Mononuclear cell (primary cell): ENCODE measurements around the gene TMEM44. TPM values are rescaled to one million over a fixed set of nuclear protein-coding genes. Genes with fewer than 3 reads are reported as not detected.

Experiments used
- H3K27me3 ChIP-seq: 2 replicates; pipeline ENCODE4 v1.6.0; 2011; ENCODE audit warnings: low read length, control low read depth; ENCODE audit not compliant: insufficient read depth
- H3K4me1 ChIP-seq: 2 replicates; pipeline ENCODE4 v1.5.1; 2011; ENCODE audit warnings: mild to moderate bottlenecking, low read length, control low read depth; ENCODE audit not compliant: insufficient read depth
- H3K4me3 ChIP-seq: 2 replicates; pipeline ENCODE4 v1.5.1; 2011; ENCODE audit warnings: mild to moderate bottlenecking, low read length, moderate library complexity
- H3K9me3 ChIP-seq: 2 replicates; pipeline ENCODE4 v1.5.1; 2011; ENCODE audit warnings: low read depth, mild to moderate bottlenecking, control low read depth, low read length
- total RNA-seq: library from RNA; depleted of rRNA; stranded (reverse); fragments of >200 nt; gene quantifications from one replicate; pipeline ENCODE4 v1.2.3, GENCODE V29; 2012

The TMEM44 gene
- total RNA-seq, 1 donor: 0.21 TPM

DNA sequence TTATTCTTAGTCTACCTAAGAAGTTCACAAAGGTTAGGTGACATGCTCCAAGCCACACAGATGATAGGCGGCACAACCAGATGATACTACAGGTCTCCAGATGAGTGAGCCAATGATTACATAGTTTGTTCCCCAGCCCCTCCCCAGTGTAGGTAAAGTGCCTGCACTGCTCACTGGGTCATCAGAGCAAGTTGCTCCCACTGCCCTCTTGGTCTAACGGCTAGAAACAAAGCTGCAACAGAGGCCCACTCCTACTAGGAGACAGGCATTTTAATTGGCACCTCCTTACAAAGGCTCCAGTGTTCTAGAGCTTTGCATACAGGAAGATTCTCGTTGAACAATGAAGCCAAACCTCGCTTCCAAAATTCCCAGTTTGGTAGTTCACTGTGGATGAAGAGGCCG, 47.3 kb downstream of the TMEM44 start:
- Histone ChIP-seq H3K9me3 (no peaks in the 10 kb centered on the region), H3K4me3 (no peak overlapping the region), H3K4me1 (peaks cover 30% of the 10 kb centered on the region), H3K27me3 (no peaks in the 10 kb centered on the region)

DNA sequence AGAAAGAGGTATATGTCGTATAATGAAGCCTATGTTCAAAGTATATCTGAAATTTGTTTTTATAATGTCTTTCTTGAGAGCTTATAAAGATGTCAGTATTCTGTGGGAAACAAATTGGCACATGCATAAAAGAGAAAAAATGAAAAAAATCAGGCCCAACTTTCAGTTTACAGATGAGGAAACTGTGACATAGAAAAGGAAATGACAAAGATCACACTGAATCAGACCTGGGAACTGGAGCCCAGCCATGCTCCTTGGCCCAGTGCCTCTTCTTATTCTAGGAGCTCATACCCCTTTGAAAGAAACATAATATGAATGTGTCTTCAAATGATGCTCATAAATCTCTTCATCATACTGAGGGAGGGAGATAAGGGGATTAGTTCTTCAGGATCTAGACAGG, 48.4 kb downstream of the TMEM44 start:
- Histone ChIP-seq H3K27me3 (no peaks in the 10 kb centered on the region), H3K4me3 (no peak overlapping the region), H3K4me1 (peaks cover 30% of the 10 kb centered on the region), H3K9me3 (no peaks in the 10 kb centered on the region)

DNA sequence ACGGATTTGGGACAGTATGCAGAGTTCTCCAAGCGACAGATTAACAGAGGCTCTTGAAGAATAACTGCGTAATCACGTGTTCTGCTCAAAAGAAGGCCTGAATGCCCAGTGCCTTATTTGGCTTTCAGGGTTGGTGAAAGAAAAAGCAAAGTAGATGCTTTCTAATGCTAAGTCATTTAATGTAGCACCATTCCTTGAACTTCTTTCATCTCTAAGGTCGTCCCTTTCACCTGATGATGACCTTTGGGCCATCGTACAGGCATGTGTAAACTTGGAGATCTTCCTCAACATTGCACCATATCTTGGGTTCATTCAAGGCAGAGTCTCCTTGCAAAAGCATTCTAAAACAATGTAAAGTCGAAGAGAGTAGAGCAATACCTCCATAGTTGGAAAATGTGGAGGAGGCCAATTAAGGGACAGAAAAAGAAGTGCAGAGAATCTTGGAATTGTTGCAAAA, 48.9 kb downstream of the TMEM44 start:
- Histone ChIP-seq H3K9me3 (no peaks in the 10 kb centered on the region), H3K4me3 (peak overlapping the region; percentile 89), H3K4me1 (peaks cover 30% of the 10 kb centered on the region), H3K27me3 (no peaks in the 10 kb centered on the region)

DNA sequence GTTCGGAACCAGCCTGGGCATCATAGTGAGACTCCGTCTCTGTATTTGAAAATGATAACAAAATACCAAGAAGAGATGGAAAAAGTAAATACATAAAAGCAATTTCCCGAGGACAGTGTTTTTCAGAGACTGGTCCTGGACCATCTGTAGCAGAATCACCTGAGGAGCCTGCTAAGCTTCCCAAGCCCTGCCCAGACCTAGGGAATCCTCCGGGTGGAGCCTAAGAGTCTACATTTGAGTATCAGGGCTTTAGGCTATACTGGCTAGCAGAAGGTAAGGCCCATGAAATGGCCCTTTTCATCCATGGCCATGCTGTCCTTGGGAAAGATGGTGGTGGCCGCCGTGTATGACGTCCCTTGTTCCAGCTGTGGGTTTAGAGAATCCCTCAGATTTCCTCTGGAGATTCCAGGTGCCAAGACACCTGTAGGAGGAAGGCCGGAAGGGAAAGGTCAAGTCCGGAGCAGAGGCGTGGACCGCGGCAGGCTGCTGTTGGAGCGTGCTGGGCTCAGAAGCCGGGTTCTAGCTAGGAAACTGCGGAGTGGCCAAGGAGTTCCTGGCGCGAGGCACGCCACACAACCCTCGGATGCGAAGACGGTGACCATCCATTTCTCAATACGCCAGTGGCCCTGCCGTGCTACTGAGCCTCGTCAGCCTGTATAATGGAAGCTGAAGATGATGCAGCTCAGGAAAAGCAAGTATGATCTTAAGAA, 50.9 kb downstream of the TMEM44 start:
- Histone ChIP-seq H3K4me3 (no peak overlapping the region), H3K9me3 (no peaks in the 10 kb centered on the region), H3K27me3 (no peaks in the 10 kb centered on the region), H3K4me1 (peaks cover 23% of the 10 kb centered on the region)

DNA sequence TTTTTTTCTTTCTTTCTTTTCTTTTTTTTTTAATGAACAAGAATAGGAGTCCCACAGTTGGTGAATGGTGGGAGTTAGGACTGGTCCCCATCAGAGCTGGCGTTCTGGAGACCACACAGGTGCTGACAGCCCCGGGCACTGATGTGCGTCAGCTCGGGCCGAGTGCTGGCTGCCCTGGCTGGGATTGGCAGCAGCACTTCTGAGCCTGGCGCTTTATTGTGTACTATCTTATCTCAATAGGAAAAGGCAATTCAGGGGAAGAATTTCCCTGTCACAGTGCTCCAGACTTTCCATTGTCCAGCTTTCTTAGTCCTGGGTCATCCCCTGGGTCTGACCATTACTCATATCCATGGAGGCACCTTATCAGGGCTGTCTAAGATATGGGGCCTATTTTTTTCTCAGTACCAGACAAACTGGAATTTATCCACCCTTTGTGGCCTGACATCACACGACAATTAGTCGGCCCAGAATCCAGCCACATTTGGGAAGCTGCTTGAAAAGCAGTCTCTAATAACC, 54.1 kb downstream of the TMEM44 start:
- Histone ChIP-seq H3K4me3 (no peak overlapping the region), H3K27me3 (no peaks in the 10 kb centered on the region), H3K9me3 (no peaks in the 10 kb centered on the region), H3K4me1 (peaks cover 19% of the 10 kb centered on the region)

DNA sequence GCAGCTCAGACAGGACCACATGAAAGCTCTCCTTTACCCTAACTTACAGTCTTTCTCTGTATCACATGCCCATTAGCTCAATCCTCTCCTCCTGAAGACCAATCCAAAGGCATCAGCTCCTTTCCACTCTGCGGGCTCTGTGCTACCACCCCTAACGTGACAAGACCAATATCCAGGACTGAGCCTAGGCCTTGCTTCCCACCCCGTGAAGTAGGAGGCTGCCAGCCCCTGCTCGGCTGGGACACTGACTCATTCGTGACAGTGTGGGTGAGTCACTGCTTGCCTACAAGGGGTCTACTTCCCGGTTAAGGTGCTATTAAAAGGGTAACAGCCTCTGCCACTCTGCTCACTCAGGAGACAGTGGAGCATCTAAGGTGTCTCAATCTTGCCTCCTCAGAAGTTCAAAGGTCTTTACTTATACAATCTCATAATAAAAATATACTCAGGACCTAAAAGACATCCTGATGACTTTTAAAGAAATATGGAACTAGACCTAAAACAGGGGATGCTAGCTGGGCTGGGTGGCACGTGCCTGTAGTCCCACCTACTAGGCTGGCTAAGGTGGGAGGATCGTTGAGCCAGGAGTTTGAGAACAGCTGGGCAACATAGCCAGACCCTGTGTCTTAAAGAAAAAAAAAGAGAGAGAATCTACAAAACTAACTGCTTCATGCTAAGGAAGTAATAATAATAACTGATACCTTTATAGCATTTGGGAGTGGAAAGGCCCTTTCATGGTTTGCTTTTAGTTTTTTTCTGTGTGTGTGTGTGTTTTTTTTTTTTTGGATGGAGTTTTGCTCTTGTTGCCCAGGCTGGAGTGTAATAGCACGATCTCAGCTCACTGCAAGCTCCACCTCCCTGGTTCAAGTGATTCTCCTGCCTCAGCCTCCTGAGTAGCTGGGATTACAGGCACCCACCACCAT, 55.0 kb downstream of the TMEM44 start:
- Histone ChIP-seq H3K27me3 (peaks cover 4% of the 10 kb centered on the region), H3K4me1 (peaks cover 17% of the 10 kb centered on the region), H3K4me3 (no peak overlapping the region), H3K9me3 (no peaks in the 10 kb centered on the region)

DNA sequence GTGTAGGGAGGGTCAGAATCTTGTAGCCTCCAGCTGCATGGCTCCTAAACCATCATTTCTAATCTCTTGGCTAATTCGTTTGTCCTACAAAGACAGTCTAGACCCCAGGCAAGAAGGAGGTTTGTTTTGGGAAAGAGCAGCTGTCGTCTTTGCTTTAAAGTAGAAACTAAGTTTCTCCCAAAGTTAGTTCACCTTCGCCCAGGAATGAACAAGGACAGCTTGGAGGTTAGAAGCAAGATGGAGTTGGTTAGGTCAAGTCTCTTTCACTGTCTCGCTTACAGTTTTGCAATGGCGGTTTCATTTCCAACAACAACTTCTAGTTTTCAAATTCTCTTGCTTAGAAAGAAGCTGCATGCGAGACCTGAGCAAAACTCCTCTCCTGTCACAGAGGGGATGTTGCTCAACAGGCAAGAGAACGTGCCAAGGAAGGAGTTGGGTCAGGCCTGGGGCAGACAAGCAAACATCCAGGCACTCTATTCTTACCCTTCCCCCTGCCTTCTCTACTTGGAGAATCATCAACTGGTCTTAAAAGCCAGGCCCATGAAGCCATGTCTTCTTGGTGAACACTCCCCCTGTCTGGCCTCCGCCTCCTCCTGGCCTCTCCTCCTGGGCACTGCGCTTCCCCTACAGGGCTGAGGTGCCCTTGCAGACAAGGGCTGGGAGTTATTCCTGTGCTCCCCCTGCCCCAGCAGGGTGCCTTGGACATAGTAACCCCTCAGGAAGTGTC, 57.6 kb downstream of the TMEM44 start:
- Histone ChIP-seq H3K4me1 (peaks cover 32% of the 10 kb centered on the region), H3K27me3 (peaks cover 14% of the 10 kb centered on the region), H3K9me3 (no peaks in the 10 kb centered on the region), H3K4me3 (no peak overlapping the region)

DNA sequence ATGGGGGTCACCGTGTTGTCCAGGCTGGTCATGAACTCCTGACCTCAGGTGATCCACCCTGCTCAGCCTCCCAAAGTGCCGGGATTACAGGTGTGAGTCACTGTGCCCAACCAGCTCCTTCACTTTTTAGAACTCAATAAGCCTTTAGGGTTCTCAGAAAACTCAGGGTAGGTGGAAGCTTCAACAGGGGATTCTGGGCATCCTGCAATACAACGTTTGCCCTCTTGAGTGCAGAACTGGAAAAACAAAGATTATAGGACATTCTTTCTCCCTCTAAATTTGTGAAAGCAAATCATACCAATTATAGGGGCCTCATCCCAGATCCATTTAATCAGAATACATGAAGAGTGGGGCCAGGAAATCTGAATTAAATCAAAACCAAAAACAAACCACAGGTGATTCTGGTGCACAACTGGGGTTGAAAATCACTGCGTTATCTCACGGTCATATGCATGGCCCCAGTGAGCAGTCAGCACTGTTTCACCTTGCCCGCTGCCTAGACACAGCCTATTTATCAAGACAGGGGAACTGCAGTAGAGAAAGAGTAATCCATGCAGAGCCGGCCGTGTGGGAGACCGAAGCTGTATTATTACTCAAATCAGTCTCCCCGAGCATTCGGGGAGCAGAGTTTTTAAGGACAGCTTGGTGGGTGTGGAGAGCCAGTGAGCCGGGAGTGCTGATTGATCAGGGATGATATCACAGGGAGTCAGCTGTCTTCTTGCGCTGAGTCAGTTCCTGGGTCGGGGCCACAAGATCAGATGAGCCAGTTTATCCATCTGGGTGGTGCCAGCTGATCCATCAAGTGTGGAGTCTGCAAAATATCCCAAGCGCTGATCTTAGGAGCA, 58.4 kb downstream of the TMEM44 start:
- Histone ChIP-seq H3K27me3 (peaks cover 14% of the 10 kb centered on the region), H3K4me1 (peaks cover 35% of the 10 kb centered on the region)

DNA sequence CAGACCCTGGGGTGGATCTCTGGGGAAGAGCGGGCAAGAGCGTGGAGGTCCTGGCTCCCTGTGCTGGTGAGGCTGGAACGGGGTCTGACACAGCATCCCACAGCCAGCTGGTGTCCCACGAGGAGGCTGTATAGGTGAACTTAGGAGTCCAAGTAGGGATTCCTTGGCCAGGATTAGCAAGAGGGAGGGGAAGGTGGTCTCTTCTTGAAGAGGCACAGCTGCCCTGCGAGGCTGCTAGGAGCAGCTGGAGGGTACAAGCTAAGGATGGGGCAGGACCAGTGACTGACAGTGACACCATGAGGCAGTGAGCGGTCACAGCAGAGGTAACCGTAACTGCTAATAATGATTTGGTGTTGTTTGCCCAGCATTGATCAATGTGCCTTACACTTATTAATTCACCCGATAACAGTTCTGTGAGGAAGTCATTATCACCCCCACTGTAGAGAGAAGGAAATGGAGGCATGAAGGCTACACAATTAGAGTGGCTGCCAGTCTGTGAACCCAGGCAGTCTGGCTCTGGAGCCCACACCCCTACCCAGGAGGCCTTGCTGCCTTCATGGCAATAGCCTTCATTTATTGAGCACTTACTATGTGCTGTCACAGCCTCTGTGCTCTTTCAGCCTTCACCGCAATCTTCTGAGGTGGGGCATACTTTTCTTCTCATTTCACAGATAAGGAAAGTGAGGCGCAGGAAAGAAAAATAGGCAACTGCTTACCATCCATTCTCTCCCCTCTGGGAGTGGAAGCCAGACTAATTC, 59.4 kb downstream of the TMEM44 start:
- no peak overlapping the region for H3K4me3 ChIP-seq
- H3K9me3 ChIP-seq: no peaks in the 10 kb centered on the region
- peaks cover 14% of the 10 kb centered on the region for H3K27me3 ChIP-seq
- H3K4me1 ChIP-seq: peaks cover 35% of the 10 kb centered on the region

More for the DNA sequence above, 58.4 kb downstream of the TMEM44 start:
- Histone ChIP-seq H3K9me3 (no peaks in the 10 kb centered on the region), H3K4me3 (no peak overlapping the region)

DNA sequence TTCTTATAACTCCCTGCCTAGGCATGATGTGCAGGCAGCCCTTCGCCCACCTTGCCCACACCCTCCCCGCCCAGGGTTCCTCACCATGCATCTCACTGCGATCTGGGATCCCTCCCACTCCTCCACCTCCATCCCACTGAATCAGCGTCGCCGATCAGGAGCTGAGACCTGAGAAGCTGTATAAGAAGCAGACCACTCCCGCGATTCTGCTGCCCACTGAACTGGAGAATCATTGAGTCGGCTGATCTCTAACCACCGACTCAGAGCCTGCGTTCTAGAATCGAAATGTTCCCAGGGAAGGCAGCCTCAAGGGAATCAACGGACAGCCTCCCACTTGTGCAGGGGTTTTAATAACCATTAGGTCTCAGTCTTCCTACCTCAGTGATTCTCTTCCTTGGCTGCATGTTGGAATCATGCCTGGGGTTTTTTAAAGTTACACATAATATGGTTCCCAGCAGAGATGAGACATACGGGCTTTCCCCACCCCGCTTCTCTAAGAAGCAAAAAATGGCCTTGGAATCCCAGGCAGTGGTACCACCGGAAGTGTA, 60.2 kb downstream of the TMEM44 start:
- Histone ChIP-seq H3K27me3 (peaks cover 14% of the 10 kb centered on the region), H3K4me1 (peaks cover 35% of the 10 kb centered on the region), H3K9me3 (no peaks in the 10 kb centered on the region), H3K4me3 (no peak overlapping the region)

DNA sequence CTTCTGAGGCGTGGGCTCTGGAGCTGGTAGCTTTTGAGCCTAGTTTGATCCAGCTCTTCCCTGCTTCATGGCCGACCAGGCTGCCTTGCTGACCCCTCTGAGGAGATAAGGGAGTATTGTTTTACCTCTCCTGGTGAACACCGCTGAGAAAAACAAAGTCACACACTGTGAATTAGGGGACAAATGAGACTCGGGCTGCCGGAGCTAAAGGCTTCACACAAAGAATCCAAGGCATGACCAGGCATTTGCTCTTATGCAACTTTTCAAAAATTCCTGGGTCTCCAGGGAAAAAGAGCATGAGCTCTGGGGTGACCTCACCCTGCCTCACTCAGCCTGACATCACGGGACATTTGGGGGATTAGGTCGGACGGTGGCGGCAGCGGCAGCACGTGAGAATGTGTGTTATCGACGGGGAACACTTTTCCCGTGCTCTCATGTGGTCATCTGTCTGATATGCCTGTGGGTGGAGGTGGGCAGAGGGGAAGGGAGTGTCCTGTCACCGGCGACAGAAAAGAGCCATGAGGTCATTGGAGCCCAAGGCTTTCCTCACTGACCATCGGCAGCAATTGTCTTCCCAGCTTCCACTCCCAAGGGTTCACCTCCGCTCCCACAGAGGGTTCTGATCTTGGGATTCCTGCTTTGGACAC, 61.0 kb downstream of the TMEM44 start:
- Histone ChIP-seq H3K9me3 (no peaks in the 10 kb centered on the region), H3K4me1 (peaks cover 35% of the 10 kb centered on the region), H3K27me3 (peaks cover 14% of the 10 kb centered on the region), H3K4me3 (no peak overlapping the region)

DNA sequence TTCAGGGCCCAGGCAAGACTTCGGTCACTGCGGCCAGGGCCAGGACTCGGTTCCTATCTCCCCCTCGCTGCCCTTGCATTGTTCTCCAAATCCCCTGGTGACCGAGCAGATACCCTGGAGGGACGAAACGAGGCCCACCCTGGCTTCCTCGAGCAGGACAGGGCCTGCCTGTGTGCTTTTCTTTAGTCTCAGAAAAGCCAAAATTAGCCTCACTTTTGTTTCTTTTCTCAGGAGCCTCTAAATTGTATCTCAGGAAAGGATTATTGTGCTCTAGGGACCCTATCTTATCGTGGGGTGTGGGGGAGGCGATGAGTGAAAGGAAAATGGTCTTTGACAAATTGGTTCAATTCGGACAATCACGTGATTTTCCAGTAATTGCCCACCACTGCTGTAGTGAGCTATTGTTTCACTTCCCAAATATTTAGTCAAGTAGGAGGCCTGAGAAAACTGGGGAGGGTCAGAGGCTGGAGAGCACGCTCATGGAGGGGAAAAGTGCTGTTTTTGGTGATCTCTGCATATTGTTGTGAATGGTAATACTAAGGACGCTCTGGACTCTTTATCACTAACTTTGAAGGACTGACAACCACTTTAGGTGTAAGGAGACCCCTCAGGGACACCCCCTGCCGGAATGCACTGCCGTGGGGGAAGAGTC, 61.6 kb downstream of the TMEM44 start:
- Histone ChIP-seq H3K4me1 (peaks cover 35% of the 10 kb centered on the region), H3K4me3 (no peak overlapping the region), H3K9me3 (no peaks in the 10 kb centered on the region), H3K27me3 (peaks cover 14% of the 10 kb centered on the region)
